Measurements from ENCODE around the gene RNF152.

The RNF152 gene

DNA sequence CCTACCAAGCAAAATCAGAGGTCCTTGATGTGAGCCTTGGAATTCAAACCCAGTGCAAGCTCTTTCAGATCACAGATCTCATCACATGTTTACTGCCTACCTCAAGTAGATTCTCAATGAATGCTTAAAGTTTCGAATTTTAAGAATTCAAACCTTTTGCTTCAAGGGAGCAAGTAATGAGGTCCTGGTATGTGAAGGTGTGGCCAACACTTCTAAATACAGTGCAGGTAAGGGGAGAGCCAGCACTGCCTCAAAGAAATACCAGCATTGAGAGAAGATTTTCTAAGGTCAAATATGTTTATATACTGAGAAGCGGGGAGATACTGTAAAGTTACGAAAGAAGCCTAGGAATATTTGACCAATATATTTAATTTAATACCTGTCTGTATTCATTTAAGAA, 19.7 kb upstream of the RNF152 start:
- no peaks in the 10 kb centered on the region for H3K27me3 ChIP-seq (ENCODE audit: control insufficient read depth, insufficient read depth, low read length)
- no peak overlapping the region for H3K4me3 ChIP-seq (ENCODE audit: low read depth, low read length)
- H3K9ac ChIP-seq (ENCODE audit: low read depth, low read length): no peak overlapping the region
- H3K4me1 ChIP-seq (ENCODE audit: control insufficient read depth, insufficient read depth, low read length): no peaks in the 10 kb centered on the region
- no peaks in the 10 kb centered on the region for H3K36me3 ChIP-seq (ENCODE audit: control insufficient read depth, insufficient read depth, low read length)
- H3K9me3 ChIP-seq (ENCODE audit: control insufficient read depth, insufficient read depth, low read length): no peaks in the 10 kb centered on the region

DNA sequence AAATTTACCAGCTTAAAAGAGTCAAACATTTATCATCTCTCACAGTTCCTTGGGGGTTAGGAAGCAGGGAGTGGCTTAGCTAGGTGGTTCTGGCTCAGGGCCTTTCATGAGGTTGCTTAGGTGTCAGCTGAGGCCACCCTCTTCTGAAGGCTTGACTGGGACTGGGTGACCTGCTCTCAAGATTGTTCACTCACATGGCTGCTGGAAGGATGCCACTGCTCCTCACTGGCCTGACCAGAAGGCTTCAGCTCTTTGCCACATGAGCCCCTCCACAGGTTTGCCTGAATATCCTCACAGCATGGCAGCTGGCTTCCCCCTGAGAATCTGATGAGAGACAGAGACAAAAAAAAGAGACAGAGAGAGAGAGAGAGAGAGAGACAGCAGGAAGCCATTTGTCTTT, 17.3 kb upstream of the RNF152 start:
- Histone ChIP-seq H3K9ac (ENCODE audit: low read depth, low read length) (no peak overlapping the region), H3K27me3 (ENCODE audit: control insufficient read depth, insufficient read depth, low read length) (no peaks in the 10 kb centered on the region), H3K4me3 (ENCODE audit: low read depth, low read length) (no peak overlapping the region), H3K4me1 (ENCODE audit: control insufficient read depth, insufficient read depth, low read length) (no peaks in the 10 kb centered on the region), H3K36me3 (ENCODE audit: control insufficient read depth, insufficient read depth, low read length) (no peaks in the 10 kb centered on the region), H3K9me3 (ENCODE audit: control insufficient read depth, insufficient read depth, low read length) (no peaks in the 10 kb centered on the region)

DNA sequence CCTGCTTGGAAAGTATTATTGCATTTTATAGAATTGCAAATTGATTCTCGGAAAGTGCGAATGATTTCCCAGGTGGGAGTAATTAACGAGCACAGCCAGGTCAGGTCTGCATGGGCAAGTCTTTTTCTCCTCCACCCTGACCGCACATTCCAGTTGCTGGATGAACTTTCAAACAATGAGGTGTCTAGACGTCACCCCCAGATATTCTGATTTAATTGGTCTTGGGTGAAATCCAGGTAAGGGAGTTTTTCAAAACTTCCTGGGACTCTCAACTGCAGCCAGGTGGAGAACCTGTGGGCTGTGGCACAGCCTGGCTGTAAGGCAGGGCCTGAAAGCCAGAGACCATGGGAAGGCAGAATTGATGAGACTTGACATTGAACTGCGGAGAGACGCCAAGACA, 15.9 kb upstream of the RNF152 start:
- Histone ChIP-seq H3K4me1 (ENCODE audit: control insufficient read depth, insufficient read depth, low read length) (no peaks in the 10 kb centered on the region), H3K36me3 (ENCODE audit: control insufficient read depth, insufficient read depth, low read length) (no peaks in the 10 kb centered on the region), H3K9ac (ENCODE audit: low read depth, low read length) (no peak overlapping the region), H3K4me3 (ENCODE audit: low read depth, low read length) (no peak overlapping the region), H3K9me3 (ENCODE audit: control insufficient read depth, insufficient read depth, low read length) (no peaks in the 10 kb centered on the region), H3K27me3 (ENCODE audit: control insufficient read depth, insufficient read depth, low read length) (no peaks in the 10 kb centered on the region)

DNA sequence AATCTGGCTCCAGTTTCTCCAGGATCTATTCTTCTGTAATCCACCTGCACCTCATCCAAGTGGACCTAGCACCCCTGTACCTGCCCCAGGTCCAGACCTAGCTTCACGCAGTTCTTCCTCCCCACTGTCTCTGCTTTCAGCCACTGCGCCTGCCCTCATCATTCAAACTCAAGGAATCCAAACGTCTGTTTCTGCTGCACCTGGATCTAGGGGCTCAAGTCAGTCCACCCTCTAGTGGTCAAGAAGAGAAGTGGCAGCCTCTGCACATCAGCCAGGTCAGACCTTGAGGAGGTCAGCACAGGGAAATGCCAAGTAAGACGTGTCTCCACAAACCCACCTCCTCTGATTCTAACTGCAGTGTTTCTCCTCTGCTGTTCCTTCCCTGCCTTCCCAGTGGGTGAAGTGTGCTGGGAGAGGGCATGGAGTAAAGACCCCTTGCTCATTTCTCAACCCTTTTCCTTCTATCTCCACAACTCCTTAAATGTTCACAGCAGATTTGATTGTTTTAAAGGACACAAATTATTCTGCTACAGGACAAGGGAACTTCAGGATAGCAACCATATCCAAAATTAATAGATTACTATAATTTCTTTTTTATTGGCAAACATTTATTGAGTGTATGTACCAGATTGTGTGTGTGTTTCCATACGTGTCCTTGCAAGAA, 8.6 kb upstream of the RNF152 start:
- Histone ChIP-seq H3K4me1 (ENCODE audit: control insufficient read depth, insufficient read depth, low read length) (no peaks in the 10 kb centered on the region), H3K36me3 (ENCODE audit: control insufficient read depth, insufficient read depth, low read length) (no peaks in the 10 kb centered on the region), H3K27me3 (ENCODE audit: control insufficient read depth, insufficient read depth, low read length) (peaks cover 2% of the 10 kb centered on the region), H3K9ac (ENCODE audit: low read depth, low read length) (no peak overlapping the region), H3K4me3 (ENCODE audit: low read depth, low read length) (no peak overlapping the region), H3K9me3 (ENCODE audit: control insufficient read depth, insufficient read depth, low read length) (no peaks in the 10 kb centered on the region)

DNA sequence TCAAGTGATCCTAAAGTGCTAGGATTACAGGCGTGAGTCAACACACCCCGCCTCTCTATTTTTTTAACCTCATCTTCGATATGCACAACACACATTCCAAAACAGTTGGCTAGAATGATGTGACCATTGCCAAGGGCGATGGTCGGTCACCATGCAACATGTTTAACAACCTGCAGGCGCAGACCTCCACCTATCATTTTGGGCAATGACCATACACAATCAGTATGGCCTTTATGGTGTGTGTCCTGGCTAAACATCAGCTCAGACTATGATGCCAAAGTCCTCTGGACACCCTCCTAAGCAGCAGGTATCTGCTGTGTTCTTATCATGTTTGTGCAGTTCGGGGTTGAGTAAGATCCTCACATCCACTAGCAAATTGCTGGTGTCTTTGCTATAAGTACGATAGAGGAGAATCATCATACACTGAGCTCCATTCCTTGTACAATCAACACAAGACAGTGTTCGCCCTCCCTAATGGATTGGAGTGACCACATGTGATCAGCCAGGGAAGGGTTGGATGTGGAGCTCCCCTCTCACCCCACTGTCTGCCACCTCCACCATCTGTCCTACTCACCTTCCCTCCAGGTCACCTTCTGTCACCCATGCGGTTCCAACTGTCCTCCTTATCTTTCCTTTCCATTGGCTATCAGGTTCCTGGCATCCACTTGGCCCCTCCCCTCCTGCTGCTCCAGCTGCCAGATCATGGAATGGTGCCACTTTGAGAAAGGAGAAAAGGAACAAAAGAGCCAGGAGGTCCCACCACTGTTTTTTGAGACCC, 7.9 kb upstream of the RNF152 start:
- Histone ChIP-seq H3K4me3 (ENCODE audit: low read depth, low read length) (no peak overlapping the region), H3K4me1 (ENCODE audit: control insufficient read depth, insufficient read depth, low read length) (no peaks in the 10 kb centered on the region), H3K36me3 (ENCODE audit: control insufficient read depth, insufficient read depth, low read length) (no peaks in the 10 kb centered on the region), H3K9ac (ENCODE audit: low read depth, low read length) (no peak overlapping the region), H3K27me3 (ENCODE audit: control insufficient read depth, insufficient read depth, low read length) (peaks cover 8% of the 10 kb centered on the region), H3K9me3 (ENCODE audit: control insufficient read depth, insufficient read depth, low read length) (no peaks in the 10 kb centered on the region)

DNA sequence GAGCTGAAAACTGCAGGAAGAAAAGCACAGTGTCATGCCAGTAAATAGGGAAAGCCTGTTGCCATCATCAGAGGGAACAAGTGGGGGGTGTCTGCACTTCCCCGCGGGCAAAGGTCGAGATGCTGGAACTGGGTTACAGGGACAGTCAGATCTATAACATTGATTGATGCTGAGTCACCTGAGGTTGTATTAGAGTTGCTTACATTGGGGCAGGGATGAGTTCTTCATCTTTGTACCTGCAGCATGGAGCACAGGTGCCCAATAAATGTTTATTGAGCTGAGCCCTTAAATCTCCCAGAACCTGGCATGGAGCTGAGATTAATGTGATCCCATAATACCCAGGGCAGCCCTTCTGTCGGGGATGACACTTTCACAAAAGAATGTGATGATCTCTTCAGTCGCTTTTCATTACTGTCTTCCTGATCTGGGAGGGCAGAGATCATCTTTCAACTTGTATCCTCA, 5.9 kb upstream of the RNF152 start:
- Histone ChIP-seq H3K4me1 (ENCODE audit: control insufficient read depth, insufficient read depth, low read length) (no peaks in the 10 kb centered on the region), H3K9me3 (ENCODE audit: control insufficient read depth, insufficient read depth, low read length) (no peaks in the 10 kb centered on the region), H3K36me3 (ENCODE audit: control insufficient read depth, insufficient read depth, low read length) (no peaks in the 10 kb centered on the region), H3K27me3 (ENCODE audit: control insufficient read depth, insufficient read depth, low read length) (peaks cover 16% of the 10 kb centered on the region), H3K4me3 (ENCODE audit: low read depth, low read length) (no peak overlapping the region), H3K9ac (ENCODE audit: low read depth, low read length) (no peak overlapping the region)

DNA sequence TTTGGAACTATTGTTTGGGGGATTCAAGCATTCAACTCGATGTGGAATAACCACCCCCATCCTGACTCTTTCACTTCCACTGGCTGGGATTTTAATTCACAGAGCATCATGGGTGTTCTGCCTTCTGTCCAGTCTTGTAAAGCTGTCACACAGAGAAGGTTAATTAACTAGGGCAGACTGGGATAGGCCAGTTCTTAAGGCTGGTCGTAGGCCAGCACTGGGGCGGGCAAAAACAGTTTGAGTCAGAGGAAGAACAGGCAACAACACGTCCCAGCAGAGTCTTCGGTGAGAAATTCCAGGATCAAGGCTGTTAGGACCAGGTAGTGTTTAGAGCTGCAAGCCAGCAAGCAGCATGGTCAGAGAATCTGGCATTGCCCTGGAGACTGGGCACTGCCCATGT, 4.0 kb upstream of the RNF152 start:
- Histone ChIP-seq H3K9me3 (ENCODE audit: control insufficient read depth, insufficient read depth, low read length) (no peaks in the 10 kb centered on the region), H3K4me3 (ENCODE audit: low read depth, low read length) (no peak overlapping the region), H3K9ac (ENCODE audit: low read depth, low read length) (no peak overlapping the region), H3K36me3 (ENCODE audit: control insufficient read depth, insufficient read depth, low read length) (no peaks in the 10 kb centered on the region), H3K4me1 (ENCODE audit: control insufficient read depth, insufficient read depth, low read length) (no peaks in the 10 kb centered on the region), H3K27me3 (ENCODE audit: control insufficient read depth, insufficient read depth, low read length) (peaks cover 27% of the 10 kb centered on the region)

DNA sequence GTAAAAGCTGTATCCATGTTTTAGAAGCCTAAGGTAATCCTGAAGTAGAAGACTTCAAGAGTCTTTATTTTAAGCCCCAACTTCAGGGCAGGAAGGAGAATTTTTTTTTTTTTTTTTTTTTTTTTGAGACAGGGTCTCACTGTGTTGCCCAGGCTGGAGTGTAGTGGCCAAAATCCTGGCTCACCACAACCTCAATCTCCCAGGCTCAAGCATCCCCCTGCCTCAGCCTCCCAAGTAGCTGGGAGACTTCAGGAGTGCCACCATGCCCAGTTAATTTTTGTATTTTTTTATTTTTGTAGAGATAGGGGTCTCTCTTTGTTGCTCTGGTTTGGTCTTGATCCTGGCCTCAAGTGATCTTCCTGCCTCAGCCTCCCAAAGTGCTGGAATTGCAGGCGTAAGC, 3.3 kb upstream of the RNF152 start:
- no peak overlapping the region for H3K4me3 ChIP-seq (ENCODE audit: low read depth, low read length)
- H3K27me3 ChIP-seq (ENCODE audit: control insufficient read depth, insufficient read depth, low read length): peaks cover 34% of the 10 kb centered on the region
- no peaks in the 10 kb centered on the region for H3K4me1 ChIP-seq (ENCODE audit: control insufficient read depth, insufficient read depth, low read length)
- no peak overlapping the region for H3K9ac ChIP-seq (ENCODE audit: low read depth, low read length)
- H3K9me3 ChIP-seq (ENCODE audit: control insufficient read depth, insufficient read depth, low read length): no peaks in the 10 kb centered on the region
- H3K36me3 ChIP-seq (ENCODE audit: control insufficient read depth, insufficient read depth, low read length): no peaks in the 10 kb centered on the region

DNA sequence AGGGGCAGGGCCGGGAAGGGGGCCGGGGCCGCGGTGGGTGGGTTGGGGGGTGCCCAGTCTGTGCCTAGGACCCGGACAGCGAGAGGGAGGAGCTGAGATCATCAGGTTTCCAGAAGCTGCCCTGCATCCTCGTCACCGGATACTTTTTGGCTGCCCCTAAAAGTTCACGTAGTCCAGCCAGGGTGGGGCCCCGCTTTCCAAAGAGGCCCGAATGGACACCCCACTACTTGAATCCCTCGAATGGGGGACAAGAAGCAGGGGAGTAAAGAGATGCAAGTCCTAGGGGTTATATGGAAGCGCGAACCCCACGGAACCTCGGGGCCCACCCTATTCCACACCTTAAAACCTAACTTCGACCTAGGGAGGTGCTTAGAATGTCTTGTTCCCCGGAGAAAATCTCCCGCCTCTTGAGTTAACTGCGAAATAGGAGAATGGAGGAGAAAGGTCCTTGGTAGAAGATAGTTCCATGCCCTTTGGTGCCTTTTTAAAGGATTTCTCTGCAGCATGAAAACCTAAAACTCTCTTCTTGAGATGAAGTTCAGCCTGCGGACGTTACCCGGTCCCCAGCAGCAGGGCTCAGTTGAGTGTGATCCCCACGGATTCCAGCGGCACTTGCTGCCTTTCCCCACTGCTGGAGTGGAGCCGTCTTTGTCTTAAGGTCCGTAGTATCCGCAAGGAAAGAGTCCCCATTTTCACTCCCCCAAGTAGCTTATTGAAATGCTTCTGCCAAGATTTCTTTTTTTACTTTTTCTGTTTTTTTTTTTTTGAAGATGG, 2.1 kb upstream of the RNF152 start:
- H3K9me3 ChIP-seq (ENCODE audit: control insufficient read depth, insufficient read depth, low read length): no peaks in the 10 kb centered on the region
- no peaks in the 10 kb centered on the region for H3K36me3 ChIP-seq (ENCODE audit: control insufficient read depth, insufficient read depth, low read length)
- peaks cover 43% of the 10 kb centered on the region for H3K27me3 ChIP-seq (ENCODE audit: control insufficient read depth, insufficient read depth, low read length)
- H3K4me3 ChIP-seq (ENCODE audit: low read depth, low read length): peak overlapping the region; percentile 78
- H3K9ac ChIP-seq (ENCODE audit: low read depth, low read length): no peak overlapping the region
- H3K4me1 ChIP-seq (ENCODE audit: control insufficient read depth, insufficient read depth, low read length): no peaks in the 10 kb centered on the region

DNA sequence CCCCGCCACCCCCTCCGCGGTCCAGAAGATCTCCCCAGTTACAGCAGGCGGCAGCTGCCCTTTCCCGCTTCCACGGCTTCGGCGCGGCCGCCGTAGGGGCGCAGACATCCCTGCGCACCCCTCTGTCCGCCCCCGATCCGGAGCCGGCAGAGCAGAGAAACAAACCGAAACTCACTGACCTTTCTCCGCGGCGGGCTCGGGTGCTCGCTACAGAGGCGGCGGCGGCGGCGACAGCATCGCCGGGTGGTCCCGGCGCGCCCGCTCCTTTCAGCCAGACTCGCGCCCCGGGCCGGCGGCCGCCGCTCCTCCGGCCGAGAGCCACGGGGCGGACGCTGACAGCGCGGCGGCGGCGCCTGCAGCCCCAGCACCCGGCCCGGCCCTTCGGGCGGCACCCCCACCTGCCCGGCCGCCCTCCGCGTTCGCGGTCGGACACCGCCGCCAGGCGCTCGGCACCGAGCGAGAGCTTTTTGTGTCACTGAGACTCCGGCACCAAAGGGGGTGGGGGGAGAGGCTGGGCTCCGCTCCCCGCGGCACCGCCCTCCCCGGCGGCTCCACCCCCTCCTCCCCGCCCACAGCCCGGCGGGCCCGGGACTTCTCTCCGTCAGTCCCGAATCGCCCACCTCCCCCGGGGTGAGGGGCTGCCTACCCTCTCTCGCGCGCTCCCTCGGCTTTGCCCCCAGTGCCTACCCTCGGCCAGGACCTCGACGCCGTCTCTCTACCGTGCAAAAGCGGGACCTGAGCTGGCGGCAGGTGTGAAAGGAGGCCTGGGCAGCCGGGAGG, 1.4 kb upstream of the RNF152 start:
- Histone ChIP-seq H3K9me3 (ENCODE audit: control insufficient read depth, insufficient read depth, low read length) (no peaks in the 10 kb centered on the region), H3K27me3 (ENCODE audit: control insufficient read depth, insufficient read depth, low read length) (peaks cover 43% of the 10 kb centered on the region), H3K4me3 (ENCODE audit: low read depth, low read length) (peak overlapping the region; percentile 78), H3K4me1 (ENCODE audit: control insufficient read depth, insufficient read depth, low read length) (no peaks in the 10 kb centered on the region), H3K36me3 (ENCODE audit: control insufficient read depth, insufficient read depth, low read length) (no peaks in the 10 kb centered on the region), H3K9ac (ENCODE audit: low read depth, low read length) (no peak overlapping the region)

DNA sequence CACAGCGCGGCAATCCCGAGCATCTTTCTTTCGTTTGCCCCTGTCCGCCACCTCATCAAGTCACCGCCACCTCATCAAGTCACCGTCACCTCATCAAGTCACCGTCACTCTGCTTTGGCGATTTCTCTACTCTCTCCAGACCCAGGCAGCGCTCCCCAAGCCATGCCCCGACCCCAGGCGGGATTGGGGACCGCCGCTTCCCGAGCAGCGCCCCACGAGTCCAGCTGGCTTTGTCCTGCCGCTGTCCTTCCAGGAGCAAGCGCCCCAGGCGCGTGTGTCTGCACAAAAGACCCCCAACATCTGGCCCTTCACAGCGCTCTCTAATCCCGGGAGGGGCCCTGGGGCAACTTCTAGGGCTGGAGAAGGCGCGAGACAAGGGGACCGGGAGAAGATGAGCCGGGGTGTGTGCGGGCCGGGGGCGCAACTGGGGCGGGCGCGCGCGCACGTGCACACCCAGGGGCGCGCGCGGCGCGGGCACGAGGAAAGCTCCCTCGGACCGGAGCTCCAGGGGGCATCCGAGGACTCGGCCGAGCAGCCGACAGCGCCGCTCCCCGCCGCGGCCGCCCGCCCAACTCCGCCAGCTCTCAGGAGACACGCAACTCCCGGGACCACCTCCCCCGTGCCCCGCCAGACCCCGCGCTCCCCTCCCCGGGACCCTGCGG, 633 bp upstream of the RNF152 start:
- H3K9ac ChIP-seq (ENCODE audit: low read depth, low read length): no peak overlapping the region

More for the DNA sequence above, 633 bp upstream of the RNF152 start:
- no peaks in the 10 kb centered on the region for H3K9me3 ChIP-seq (ENCODE audit: control insufficient read depth, insufficient read depth, low read length)
- H3K4me3 ChIP-seq (ENCODE audit: low read depth, low read length): peak overlapping the region; percentile 78
- H3K27me3 ChIP-seq (ENCODE audit: control insufficient read depth, insufficient read depth, low read length): peaks cover 43% of the 10 kb centered on the region
- no peaks in the 10 kb centered on the region for H3K36me3 ChIP-seq (ENCODE audit: control insufficient read depth, insufficient read depth, low read length)
- H3K4me1 ChIP-seq (ENCODE audit: control insufficient read depth, insufficient read depth, low read length): no peaks in the 10 kb centered on the region

Data from iPS-15b (cell line).